ENCODE results near the gene VMP1. TPM values are rescaled to one million over a fixed set of nuclear protein-coding genes. Genes with fewer than 3 reads are reported as not detected.

The VMP1 gene
- total RNA-seq, 1 experiment from 2014 or later, result 72.8 TPM

DNA sequence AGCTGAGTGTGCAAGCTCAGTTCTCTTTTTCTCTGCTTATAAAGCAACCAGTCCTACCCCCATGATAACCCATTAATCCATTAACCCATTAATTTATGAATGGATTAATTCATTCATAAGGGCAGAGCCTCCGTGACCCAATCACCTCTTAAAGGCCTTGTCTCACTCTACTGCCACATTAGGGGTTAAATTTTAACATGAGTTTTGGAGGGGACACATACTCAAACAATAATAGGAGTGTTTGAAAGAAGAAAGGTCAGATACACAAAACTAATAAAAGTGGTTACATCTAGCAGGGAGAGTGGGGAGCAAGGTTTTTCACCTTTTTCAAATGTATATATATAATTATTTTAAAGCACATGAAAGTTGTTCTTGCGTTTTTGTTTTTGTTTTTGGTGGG lies 6.8 kb downstream of the VMP1 start (continued):
- TF ChIP-seq, protein P1, sequence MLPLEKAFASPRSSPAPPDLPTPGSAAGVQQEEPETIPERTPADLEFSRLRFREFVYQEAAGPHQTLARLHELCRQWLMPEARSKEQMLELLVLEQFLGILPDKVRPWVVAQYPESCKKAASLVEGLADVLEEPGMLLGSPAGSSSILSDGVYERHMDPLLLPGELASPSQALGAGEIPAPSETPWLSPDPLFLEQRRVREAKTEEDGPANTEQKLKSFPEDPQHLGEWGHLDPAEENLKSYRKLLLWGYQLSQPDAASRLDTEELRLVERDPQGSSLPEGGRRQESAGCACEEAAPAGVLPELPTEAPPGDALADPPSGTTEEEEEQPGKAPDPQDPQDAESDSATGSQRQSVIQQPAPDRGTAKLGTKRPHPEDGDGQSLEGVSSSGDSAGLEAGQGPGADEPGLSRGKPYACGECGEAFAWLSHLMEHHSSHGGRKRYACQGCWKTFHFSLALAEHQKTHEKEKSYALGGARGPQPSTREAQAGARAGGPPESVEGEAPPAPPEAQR (CRISPR knock-in tag; IDR thresholded peaks at IDR 0.05), result no peak
- TF ChIP-seq ELF4 (CRISPR knock-in tag; IDR thresholded peaks at IDR 0.05; ENCODE audit: low read depth), result no peak
- no peak for TF ChIP-seq FOXK1 (CRISPR knock-in tag; IDR thresholded peaks at IDR 0.05)
- TF ChIP-seq FOXJ3 (CRISPR knock-in tag; IDR thresholded peaks at IDR 0.05; ENCODE audit: borderline replicate concordance), result no peak
- TF ChIP-seq ZNF263 (CRISPR knock-in tag; IDR thresholded peaks at IDR 0.05; ENCODE audit: low read depth), result no peak
- TF ChIP-seq IRF2 (CRISPR knock-in tag; IDR thresholded peaks at IDR 0.05; ENCODE audit: borderline replicate concordance, low read depth), result no peak
- no peak for TF ChIP-seq TP53 (CRISPR knock-in tag; IDR thresholded peaks at IDR 0.05)
- TF ChIP-seq CBFB (CRISPR knock-in tag; IDR thresholded peaks at IDR 0.05; ENCODE audit: low read depth), result no peak
- TF ChIP-seq SMAD4 (CRISPR knock-in tag; IDR thresholded peaks at IDR 0.05), result no peak
- TF ChIP-seq, protein P2, sequence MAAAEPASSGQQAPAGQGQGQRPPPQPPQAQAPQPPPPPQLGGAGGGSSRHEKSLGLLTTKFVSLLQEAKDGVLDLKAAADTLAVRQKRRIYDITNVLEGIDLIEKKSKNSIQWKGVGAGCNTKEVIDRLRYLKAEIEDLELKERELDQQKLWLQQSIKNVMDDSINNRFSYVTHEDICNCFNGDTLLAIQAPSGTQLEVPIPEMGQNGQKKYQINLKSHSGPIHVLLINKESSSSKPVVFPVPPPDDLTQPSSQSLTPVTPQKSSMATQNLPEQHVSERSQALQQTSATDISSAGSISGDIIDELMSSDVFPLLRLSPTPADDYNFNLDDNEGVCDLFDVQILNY (CRISPR knock-in tag; IDR thresholded peaks at IDR 0.05), result no peak

DNA sequence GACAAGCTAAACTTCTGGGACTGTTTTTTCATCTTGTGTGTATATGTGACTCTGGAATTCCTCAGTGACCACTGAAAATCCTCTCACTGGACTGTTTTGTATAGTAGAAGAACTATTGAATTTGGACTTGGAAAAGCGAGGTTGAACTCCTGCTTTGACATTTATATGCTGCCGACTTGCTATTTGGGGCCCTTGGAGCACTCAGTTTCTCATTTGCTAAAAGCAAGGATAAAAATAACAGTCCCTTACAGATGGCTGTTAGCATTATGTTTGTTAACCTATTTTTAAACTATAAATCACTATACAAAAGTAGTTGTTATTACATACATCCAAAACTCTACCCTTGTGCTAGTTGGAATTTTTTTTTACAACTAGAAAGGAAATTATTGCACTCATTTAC lies 9.0 kb downstream of the VMP1 start:
- no peak overlapping the region for H3K4me3 Mint-ChIP-seq
- no peak overlapping the region for H3K27ac Mint-ChIP-seq
- no peaks in the 10 kb centered on the region for H3K4me1 Mint-ChIP-seq
- TF ChIP-seq CBFB (CRISPR knock-in tag; IDR thresholded peaks at IDR 0.05; ENCODE audit: low read depth) (no peak), NFATC4 (CRISPR knock-in tag; IDR thresholded peaks at IDR 0.05) (no peak), NFE2L1 (CRISPR knock-in tag; IDR thresholded peaks at IDR 0.05) (no peak), PRRX2 (CRISPR knock-in tag; IDR thresholded peaks at IDR 0.05) (no peak), EMX1 (CRISPR knock-in tag; IDR thresholded peaks at IDR 0.05) (no peak), JUN (CRISPR knock-in tag; IDR thresholded peaks at IDR 0.05) (no peak), TEAD4 (CRISPR knock-in tag; IDR thresholded peaks at IDR 0.05) (no peak), SOX15 (CRISPR knock-in tag; IDR thresholded peaks at IDR 0.05) (no peak), TCF7 (CRISPR knock-in tag; IDR thresholded peaks at IDR 0.05; ENCODE audit: low read depth) (no peak), NR2C2 (CRISPR knock-in tag; IDR thresholded peaks at IDR 0.05) (no peak), RORB (CRISPR knock-in tag; IDR thresholded peaks at IDR 0.05) (no peak), MYBL2 (CRISPR knock-in tag; IDR thresholded peaks at IDR 0.05) (no peak)
- TF ChIP-seq, protein P3, sequence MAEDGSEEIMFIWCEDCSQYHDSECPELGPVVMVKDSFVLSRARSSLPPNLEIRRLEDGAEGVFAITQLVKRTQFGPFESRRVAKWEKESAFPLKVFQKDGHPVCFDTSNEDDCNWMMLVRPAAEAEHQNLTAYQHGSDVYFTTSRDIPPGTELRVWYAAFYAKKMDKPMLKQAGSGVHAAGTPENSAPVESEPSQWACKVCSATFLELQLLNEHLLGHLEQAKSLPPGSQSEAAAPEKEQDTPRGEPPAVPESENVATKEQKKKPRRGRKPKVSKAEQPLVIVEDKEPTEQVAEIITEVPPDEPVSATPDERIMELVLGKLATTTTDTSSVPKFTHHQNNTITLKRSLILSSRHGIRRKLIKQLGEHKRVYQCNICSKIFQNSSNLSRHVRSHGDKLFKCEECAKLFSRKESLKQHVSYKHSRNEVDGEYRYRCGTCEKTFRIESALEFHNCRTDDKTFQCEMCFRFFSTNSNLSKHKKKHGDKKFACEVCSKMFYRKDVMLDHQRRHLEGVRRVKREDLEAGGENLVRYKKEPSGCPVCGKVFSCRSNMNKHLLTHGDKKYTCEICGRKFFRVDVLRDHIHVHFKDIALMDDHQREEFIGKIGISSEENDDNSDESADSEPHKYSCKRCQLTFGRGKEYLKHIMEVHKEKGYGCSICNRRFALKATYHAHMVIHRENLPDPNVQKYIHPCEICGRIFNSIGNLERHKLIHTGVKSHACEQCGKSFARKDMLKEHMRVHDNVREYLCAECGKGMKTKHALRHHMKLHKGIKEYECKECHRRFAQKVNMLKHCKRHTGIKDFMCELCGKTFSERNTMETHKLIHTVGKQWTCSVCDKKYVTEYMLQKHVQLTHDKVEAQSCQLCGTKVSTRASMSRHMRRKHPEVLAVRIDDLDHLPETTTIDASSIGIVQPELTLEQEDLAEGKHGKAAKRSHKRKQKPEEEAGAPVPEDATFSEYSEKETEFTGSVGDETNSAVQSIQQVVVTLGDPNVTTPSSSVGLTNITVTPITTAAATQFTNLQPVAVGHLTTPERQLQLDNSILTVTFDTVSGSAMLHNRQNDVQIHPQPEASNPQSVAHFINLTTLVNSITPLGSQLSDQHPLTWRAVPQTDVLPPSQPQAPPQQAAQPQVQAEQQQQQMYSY (CRISPR knock-in tag; IDR thresholded peaks at IDR 0.05), result no peak
- TF ChIP-seq, protein P2 (CRISPR knock-in tag; IDR thresholded peaks at IDR 0.05), result no peak
- TF ChIP-seq, protein P4, sequence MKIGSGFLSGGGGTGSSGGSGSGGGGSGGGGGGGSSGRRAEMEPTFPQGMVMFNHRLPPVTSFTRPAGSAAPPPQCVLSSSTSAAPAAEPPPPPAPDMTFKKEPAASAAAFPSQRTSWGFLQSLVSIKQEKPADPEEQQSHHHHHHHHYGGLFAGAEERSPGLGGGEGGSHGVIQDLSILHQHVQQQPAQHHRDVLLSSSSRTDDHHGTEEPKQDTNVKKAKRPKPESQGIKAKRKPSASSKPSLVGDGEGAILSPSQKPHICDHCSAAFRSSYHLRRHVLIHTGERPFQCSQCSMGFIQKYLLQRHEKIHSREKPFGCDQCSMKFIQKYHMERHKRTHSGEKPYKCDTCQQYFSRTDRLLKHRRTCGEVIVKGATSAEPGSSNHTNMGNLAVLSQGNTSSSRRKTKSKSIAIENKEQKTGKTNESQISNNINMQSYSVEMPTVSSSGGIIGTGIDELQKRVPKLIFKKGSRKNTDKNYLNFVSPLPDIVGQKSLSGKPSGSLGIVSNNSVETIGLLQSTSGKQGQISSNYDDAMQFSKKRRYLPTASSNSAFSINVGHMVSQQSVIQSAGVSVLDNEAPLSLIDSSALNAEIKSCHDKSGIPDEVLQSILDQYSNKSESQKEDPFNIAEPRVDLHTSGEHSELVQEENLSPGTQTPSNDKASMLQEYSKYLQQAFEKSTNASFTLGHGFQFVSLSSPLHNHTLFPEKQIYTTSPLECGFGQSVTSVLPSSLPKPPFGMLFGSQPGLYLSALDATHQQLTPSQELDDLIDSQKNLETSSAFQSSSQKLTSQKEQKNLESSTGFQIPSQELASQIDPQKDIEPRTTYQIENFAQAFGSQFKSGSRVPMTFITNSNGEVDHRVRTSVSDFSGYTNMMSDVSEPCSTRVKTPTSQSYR (CRISPR knock-in tag; IDR thresholded peaks at IDR 0.05), result no peak
- H3K27me3 Mint-ChIP-seq (ENCODE audit: low read depth), result no peaks in the 10 kb centered on the region
- DNase-seq (ENCODE audit: low spot score) (no peak), ATAC-seq (no peak)
- no peaks in the 10 kb centered on the region for H3K36me3 Mint-ChIP-seq
- CTCF ChIA-PET, result no interaction called here
- H3K9me3 Mint-ChIP-seq, result no peaks in the 10 kb centered on the region
- POLR2A ChIA-PET, result no interaction called here

All from WTC11 (cell line).